GM21360 (cell line): ENCODE data around the gene DCUN1D2.
A peak's percentile ranks its signal among the peaks of the same experiment; 100 is the strongest.
"Not testable (repeated sequence)": the region's sequence is repeated elsewhere in the genome, so short reads cannot be mapped to it uniquely, and the experiment has no call there.

Experiments
- ATAC-seq: cut with Tn5 transposase; IDR thresholded peaks from one replicate; pipeline ENCODE4 v1.9.1; 2021; ENCODE audit warnings: mild to moderate bottlenecking, moderate library complexity; ENCODE audit not compliant: unreplicated experiment

The DCUN1D2 gene

DNA sequence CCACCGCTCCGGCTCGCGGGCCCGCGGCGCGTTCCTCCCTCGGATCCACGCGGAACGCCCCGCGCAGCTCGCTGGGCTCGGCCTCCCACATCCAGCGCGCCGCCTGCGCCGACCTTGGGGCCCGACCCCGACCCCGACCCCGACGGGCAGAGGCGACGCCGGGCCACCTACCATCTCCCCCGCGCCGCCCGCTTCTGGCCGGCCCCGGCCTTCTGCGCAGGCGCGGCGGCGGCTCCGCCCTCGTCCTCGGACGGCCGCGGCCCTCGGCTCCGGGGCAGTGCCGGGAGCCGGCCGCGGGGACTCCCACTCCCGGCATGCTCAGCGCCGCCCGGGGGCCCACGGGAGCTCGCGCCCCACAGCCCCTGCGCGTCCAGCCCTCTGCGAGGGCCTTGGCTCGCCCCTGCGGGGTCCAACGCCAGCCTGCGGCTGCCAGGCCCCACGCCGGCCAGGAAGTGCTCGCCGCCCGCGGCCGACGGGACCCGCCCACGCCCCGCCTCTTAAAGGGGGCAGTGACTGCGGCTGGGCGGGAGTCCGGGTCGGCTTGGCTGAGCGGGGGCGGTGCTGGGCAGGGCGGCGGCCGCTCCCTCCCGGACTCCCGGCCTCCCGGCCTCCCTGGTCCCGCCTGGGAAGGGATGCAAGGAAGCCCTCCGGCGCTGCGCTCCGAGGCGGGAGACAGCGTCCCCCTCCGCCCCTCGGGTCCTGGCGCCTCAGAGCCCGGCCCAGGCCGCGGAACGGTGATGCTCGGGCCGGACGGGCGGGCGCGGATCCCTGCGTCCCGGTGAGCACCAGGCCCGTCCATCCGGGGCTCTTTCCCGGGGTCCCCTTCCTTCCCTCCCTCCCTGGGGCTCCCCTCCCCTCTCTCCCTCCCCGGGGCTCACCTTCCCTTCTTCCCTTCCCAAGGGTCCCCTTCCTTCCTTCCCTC lies at the start of gene DCUN1D2:
TSS of gene DCUN1D2 (minus strand) at position 216 of the 922 bp plus-strand sequence. CDS start at position 174, 42 bp downstream.
- ATAC-seq: peak; percentile 72

DNA sequence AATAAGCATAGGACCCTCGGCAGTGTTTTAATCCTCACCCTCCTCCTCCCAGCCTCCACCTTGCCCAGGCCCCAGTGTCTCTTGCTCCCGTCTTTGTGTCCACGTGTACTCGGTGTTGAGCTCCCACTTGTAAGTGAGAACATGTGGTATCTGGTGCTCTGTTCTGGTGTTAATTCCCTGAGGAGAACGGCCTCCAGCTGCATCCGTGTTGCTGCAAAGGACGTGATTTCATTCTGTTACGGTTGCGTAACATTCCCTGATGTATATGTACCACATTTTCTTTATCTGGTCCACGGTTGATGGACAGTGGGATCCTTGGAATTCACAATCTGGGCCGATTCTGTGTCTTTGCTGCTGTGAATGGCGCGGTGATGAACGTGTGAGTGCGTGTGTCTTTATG lies 49.3 kb upstream of the DCUN1D2 start:
- no peak for ATAC-seq

DNA sequence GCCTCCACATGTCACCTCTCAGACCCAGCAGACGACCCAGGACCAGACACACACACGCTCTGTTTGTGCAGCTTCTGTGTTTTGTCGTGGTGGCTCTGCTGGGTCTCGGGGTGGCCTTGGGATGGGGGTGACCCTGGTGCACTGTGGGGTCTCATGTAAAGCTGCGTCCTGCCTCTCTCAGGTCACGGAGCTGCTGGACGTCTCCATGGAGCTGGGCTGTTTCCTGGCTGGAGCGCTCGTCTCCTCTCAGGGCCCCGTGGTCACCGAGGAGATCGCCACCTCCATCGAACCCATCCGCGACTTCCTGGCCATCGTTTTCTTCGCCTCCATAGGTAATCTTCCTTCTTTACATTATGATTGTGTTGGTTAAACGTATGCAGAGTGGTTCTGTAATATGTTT lies 48.7 kb upstream of the DCUN1D2 start:
- ATAC-seq: no peak

DNA sequence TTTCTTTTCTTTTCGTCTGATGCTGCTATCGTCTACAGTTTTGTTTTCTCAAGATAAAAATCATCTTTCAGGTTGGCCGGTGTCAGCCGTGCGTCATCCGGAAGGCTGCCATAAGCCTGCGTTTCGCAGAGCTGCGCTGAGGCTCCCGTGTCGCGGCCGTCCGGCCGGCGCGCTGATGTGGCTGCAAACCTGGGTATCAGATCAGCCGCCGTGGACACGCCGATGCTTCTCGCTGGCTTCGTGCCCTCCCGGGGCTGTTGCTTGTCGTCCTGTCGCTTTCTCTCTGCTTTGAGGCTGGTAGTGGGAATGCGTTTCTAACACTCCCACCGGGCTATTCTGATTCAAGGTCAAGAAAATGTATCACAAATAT lies 48.2 kb upstream of the DCUN1D2 start:
- no peak for ATAC-seq

DNA sequence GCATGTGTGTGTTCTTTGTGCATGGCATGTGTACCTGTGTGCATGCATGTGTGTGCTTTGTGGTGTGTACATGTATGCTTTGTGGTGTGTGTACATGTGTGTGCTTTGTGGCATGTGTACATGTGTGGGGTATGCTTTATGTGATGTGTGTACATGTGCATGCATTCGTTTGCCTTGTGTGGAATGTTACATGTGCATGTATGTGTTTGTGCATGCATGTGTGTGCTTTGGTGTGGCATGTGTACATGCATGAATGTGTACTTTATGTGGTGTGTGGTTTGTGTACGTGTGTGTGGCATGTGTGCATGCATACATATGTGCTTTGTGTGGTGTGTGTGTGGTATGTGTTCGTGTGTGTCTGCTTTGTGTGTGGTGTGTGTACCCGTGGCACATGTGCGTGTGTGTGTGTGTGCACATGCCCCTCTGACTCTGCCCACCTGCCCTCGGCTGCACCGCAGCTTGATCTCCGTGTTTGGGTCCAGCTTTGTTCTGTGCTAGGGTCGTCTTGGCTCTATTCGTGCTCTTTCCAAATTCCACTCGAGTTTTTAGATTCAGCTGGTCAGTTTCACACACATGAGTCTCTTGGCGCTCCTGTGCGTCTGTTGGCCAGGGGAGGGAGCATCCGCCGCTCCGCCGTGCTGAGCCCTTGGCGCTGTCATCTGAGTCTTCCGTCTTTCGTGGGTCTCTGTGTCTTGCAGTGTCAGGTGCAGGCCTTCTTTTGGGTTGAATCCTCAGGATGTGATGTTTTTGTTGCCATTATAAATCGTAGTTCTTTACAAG lies 47.6 kb upstream of the DCUN1D2 start:
- no peak for ATAC-seq

DNA sequence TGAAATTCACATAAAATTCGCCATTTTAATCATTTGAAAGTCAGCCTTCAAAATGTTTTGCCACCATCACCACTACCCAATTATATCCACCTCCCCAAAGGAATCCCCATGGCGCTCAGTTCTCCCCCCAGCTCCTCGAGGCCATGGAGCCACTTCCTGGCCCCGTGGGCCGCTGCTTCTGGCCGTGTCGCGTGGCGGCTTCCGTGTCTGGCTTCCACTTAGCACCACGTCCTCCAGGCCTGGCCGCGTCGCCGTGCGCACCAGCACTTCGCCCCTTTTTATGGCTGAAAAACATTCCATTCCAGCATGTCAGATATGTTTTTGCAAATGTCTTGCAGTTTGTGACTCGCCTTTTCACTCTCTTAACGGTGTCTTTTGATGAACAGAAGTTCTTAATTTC lies 46.7 kb upstream of the DCUN1D2 start:
- ATAC-seq: no peak

DNA sequence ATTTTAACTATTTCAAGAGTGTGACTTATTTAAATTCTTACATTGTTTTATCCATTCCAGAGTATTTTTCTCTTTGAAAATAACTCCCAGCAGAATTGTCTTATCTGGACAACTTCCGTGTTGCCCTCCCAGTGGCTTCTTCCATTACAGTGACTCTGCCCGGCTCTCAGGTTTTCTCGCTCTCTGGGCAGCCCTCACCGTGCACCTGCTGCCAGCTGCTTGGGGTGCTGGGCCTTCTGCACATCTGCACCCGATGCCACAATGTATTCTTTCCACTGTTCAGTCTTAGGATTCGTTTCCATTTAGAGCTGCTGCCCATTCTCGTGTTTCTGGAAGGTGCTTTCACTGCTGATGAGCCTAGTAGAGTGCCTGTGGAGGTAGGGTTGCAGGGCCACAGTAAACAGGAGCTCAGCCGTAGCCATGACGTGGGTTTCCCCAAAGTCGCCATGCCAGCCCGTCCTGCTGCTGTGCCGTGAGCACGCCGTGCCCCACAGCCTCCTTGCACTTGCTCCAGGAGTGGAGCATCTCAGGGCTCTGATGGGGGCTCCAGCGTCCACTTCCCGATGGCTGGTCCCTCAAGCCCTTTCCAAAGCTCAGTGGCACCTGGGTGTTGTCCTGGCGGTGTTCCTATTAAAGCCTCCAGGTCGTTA lies 46.1 kb upstream of the DCUN1D2 start:
- no peak for ATAC-seq

DNA sequence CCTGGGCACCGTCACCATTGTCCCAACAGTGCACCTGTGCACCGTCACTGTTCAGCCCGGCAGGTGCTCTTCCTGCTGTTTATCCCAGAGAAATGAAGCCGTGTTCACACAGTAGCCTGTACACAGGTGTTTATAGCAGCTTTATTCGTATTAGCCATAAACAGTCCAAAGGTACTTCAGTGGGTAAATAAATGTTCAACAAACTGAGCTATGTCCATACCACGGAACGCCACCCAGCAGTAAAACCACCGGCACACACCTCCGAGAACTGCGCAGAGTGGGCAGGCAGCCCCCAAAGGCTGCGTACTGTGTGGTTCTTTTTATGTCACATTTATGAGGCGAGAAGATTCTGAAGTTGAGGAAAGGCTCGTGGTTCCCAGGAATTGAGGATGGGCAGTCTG lies 44.9 kb upstream of the DCUN1D2 start:
- ATAC-seq: no peak

DNA sequence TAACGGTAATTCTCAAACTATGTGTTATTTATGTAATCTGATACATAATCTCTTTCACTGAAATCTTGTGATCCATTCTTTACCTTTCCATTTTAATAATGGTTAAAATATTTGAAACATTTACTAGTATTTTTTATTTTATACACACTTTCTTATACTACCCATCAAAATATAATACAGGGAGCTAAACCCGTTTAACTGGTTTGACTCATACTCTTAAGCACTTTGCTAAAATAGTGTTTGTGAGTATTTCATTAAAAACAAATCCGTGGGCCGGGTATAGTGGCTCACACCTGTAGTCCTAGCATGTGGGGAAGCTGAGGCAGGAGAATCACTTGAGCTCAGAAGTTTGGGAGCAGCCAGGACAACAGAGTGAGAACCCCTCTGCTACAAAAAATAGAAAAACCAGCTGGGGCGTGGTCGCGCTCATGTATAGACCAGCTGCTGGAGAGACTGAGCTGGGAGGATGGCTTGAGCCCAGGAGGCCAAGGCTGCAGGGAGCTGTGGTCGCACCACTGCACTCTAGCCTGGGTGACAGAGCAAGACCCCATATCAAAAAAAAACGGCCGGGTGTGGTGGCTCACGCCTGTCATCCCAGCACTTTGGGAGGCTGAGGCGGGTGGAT lies 43.8 kb upstream of the DCUN1D2 start:
- ATAC-seq: no peak

DNA sequence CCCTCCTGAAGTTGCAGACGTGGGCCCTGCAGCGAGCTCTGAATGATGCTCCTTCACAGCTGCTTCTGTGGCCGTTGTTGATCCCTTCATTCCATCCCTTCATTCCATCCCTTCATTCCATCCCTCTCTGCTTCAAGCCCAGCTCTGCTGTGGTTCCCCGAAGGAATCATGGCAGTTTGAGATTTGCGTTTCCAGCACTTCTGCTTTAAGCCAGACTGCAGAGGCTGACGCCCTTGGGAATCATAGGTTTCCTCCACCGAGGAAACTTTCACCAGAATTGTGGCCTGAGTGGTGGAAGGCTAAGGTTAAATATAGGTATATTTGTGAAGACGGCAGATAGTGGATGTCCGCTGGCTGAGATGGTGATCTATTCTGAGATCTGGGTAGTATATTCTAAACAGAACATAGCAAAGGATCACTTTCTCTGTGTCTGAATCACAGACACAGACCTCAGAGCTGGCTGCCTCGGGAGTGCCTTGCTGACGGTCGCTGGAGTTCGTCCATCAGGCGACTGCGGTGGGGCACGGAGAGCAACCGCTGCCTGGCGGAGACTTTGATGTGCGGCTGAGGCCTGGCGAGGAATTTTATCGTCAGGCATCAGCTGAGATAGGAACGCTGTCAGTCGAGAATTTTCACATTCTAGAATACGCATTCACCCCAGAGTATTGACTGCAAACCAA lies 42.8 kb upstream of the DCUN1D2 start:
- ATAC-seq: no peak

DNA sequence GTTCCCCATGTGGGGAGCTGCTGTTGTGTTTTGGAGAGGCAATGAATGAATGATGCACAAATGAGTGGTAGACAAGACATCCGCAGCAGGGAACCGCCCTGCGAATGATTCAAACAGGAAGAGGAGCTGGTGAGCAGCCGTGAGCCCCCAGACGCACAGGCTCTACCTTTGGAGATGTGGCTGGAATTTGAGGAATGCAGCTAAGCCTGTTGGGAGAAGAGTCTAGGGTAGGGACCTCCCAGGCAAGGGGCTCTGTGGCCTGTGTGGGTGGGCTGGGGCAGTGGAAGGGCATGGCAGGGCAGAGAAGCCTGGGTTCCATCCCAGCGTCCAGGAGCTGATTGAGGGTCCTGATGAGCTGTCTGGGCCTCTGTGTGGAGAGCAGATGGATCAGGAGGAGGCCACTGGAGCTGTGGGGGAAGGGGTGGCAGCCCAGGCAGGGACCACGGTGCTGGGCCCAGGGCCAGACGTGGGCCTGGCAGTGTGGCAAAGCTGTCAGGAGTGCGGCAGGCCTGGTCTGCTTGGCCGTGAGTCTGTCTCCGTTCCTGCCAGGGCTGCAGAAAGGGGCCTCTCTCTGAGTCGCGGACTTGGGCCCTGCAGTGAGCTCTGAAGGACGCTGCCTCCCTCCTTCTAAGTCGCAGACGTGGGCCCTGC lies 41.8 kb upstream of the DCUN1D2 start:
- no peak for ATAC-seq

DNA sequence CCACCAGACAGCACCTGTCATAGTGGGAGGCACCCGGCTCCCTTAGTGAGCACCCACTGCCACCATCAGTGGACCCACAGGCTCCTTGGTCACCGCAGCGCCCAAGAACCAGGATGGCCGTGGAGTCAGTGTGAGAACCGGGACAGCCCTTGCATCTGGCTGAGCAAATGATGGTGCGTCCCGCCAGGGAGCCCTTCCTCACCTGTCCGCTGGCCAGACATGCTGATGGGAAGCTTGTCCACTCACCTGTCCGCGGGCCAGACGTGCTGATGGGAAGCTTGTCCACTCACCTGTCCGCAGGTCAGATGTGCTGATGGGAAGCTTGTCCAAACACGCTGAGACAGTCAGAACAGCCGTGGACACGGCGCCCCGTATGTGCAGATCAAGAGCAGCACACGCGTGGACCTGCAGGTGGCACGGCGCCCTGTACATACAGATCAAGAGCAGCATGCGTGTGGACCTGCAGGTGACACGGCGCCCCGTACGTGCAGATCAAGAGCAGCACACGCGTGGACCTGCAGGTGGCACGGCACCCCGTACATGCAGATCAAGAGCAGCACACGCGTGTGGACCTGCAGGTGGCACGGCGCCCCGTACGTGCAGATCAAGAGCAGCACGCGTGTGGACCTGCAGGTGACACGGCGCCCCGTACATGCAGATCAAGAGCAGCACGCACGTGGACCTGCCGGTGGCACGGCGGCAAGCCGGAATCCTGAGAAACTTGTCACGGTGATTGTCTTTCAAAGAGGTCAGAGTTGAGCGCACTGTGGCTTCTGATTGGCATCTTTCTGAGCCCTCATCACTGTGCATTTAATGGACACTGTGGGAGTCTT lies 40.7 kb upstream of the DCUN1D2 start:
- no peak for ATAC-seq

DNA sequence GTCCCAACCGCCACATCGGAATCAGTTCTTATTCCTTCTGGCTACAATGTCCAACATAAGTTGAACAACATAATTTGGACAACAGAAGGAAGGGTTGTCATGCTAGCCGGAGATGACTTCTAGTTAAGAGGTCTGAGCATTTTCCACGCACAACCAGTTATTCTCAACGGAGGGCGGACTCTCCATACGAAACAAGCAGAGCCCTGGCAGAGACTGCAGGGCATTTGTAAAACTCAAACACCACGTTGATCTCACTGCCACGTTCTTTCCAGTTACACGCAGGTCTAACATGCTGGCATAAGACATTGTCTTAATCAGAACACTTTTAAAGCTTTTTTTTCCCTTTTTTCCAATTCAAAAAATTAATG lies 38.3 kb upstream of the DCUN1D2 start:
- no peak for ATAC-seq

DNA sequence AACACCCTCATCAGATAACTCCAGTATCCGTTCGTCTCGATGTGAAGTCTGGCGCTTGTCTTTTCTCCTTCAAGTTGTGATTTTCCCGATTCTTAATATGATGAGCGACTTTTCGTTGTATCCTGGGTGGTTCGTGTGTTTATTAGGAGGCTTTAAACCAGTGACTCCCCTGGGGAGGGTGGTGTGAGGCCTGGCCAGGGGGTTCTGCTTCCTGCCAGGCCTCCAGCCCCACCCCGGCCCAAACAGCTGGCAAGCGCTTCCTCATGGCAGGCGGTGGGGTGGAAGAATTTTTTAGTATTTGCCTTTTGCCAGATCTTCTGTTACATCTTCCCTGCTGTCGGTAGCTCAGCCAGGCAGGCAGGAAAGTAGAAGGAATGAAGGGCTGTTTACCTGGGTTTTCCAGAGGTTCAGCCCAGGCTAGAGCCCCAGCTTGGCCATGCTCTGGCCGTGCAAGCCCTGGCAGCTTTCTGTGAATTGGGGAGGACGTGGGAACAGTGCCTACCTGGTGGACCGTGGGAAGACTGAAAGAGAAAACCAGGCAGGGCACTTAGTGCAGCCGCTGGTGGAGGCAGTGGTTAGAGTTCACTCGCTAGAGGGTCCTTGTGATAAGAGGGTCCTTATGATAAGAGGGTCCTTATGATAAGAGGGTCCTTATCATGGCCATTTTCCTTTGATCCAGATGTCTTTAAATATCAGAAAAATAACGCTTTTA lies 37.7 kb upstream of the DCUN1D2 start:
- no peak for ATAC-seq

DNA sequence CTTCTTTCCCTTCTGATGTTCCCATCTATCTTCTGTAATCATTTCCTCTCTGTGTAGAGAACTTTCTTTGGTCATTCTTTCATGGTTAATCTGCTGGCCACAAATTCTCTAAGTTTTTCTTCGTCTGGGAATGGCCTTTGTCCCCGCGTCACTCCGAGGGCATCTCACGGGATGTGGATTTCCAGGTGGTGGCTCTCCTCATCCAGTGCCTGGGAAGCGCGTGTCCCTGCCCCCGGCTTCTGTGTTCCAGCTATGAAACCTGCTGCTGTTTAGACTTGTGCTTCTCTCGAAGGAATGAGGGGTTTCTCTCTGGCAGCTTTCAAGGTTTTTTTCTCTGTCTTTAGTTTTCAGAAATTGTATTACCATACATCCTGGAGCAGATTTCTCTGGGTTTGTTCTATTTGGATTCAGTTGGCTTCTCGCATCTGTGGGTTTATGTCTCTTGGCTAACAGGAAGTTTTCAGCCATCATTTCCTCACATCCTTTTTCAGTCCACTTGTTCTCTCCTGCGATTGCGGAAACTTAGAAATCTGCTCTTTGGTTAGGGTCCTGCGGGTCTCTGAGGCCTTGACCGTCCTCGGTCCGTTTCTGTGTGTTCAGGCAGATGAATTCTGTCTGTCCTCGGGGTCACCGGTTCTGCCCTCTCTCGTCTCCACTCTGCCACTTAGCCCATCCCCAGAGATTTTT lies 36.9 kb upstream of the DCUN1D2 start:
- ATAC-seq: no peak

DNA sequence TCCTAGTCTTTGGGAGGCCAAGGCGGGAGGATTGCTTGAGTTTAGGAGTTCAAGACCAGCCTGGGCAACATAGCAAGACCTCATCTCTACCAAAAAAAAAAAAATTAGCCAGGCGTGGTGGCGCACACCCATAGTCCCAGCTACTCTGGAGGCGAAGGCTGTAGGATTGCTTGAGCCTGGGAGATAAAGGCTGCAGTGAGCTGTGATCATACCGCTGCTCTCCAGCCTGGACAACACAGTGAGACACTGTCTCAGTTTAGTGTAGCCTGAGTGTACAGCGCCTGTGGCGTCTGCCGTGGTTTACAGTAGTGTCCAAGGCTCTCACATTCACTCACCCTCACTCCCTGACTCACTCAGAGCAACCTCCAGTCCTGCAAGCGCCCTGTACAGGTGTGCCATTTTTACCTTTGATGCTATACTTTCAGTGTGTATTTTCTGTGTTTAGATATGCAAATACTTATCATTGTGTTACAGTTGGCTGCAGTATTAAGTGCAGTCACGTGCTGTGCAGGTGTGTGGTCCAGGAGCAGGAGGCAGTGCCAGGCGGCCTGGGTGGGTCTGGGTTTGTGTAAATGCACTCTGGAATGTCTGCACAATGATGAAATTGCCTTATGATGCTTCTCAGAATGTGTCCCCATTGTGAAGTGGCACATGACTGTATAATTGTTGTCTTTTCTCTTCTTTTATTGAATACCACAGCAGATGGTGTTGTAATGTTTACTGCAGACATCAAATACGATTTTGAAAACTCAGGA lies 36.1 kb upstream of the DCUN1D2 start:
- ATAC-seq: no peak

DNA sequence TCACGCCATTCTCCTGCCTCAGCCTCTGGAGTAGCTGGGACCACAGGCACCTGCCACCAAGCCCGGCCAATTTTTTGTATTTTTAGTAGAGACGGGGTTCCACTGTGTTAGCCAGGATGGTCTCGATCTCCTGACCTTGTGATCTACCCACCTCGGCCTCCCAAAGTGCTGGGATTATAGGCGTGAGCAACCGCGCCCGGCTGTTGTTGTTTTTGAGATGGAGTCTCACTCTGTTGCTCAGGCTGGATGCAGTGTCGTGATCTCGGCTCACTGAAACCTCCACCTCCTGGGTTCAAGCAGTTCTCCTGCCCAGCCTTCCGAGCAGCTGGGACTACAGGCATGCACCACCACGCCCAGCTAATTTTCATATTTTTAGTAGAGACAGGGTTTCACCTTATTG lies 31.9 kb upstream of the DCUN1D2 start:
- ATAC-seq: not testable (repeated sequence)
